ENCODE results near the gene TEAD1.

Gene TEAD1

GRCh38 chr11:12789596-12790215, 115.5 kb downstream of the TEAD1 start:
- no peak for TF ChIP-seq CTCF (conservative IDR thresholded peaks at IDR 0.05; ENCODE audit: low read depth)
- ChIA-PET POLR2A (ENCODE audit: low non-redundant PET) (no interaction called here), CTCF (interaction anchor here (0.5 kb wide), 1 partner anchor 18 kb away, joined by 3 read pairs; no protein-coding TSS in a partner anchor)
- DNase-seq (ENCODE audit: low spot score): no peak
- peak overlapping the region; percentile 29 for H3K27ac ChIP-seq

- H3K27ac ChIP-seq: no peak overlapping the region
- DNase-seq (ENCODE audit: low spot score): no peak
- no peak for TF ChIP-seq CTCF (conservative IDR thresholded peaks at IDR 0.05; ENCODE audit: low read depth)
- ChIA-PET CTCF (interaction anchor here (0.7 kb wide), 1 partner anchor 60 kb away, joined by 3 read pairs; no protein-coding TSS in a partner anchor), POLR2A (ENCODE audit: low non-redundant PET) (no interaction called here)
These were observed 116.8 kb downstream of the TEAD1 start for GRCh38 chr11:12790861-12791616.

GRCh38 chr11:12792018-12792417, 117.8 kb downstream of the TEAD1 start:
- ChIA-PET CTCF (interaction anchor here (0.7 kb wide), 1 partner anchor 61 kb away, joined by 3 read pairs; no protein-coding TSS in a partner anchor), POLR2A (ENCODE audit: low non-redundant PET) (no interaction called here)
- TF ChIP-seq CTCF (conservative IDR thresholded peaks at IDR 0.05; ENCODE audit: low read depth): no peak
- DNase-seq (ENCODE audit: low spot score): no peak
- H3K27ac ChIP-seq: no peak overlapping the region

GRCh38 chr11:12792590-12792989, 118.4 kb downstream of the TEAD1 start:
- no peak for DNase-seq (ENCODE audit: low spot score)
- TF ChIP-seq CTCF (conservative IDR thresholded peaks at IDR 0.05; ENCODE audit: low read depth): no peak
- ChIA-PET CTCF (no interaction called here), POLR2A (ENCODE audit: low non-redundant PET) (no interaction called here)
- no peak overlapping the region for H3K27ac ChIP-seq

- no peak overlapping the region for H3K27ac ChIP-seq
- no peak for DNase-seq (ENCODE audit: low spot score)
- POLR2A ChIA-PET (ENCODE audit: low non-redundant PET): no interaction called here
- TF ChIP-seq CTCF (conservative IDR thresholded peaks at IDR 0.05; ENCODE audit: low read depth): no peak
- CTCF ChIA-PET: no interaction called here
These were observed 118.8 kb downstream of the TEAD1 start for GRCh38 chr11:12793065-12793464.

GRCh38 chr11:12793506-12793905, 119.3 kb downstream of the TEAD1 start:
- no peak for DNase-seq (ENCODE audit: low spot score)
- H3K27ac ChIP-seq: no peak overlapping the region
- CTCF ChIA-PET: no interaction called here
- POLR2A ChIA-PET (ENCODE audit: low non-redundant PET): no interaction called here
- no peak for TF ChIP-seq CTCF (conservative IDR thresholded peaks at IDR 0.05; ENCODE audit: low read depth)

Measured in RWPE1 (cell line).